ENCODE data around the gene ZNF274. TPM values are rescaled to one million over a fixed set of nuclear protein-coding genes. Genes with fewer than 3 reads are reported as not detected.
"Not testable (repeated sequence)": the region's sequence is repeated elsewhere in the genome, so short reads cannot be mapped to it uniquely, and the experiment has no call there.

ZNF274 gene
- 10 to 100 TPM; 10.8 to 34.3 (median 29.7) TPM for total RNA-seq

- intact Hi-C loops (cut with DNase I; ENCODE audit: low total_unique reads): no loop called here
- H3K36me3 ChIP-seq: no peaks in the 10 kb centered on the region
- H3K27ac ChIP-seq: peak within 1 kb of the TSS; percentile 96 to 98
- no peaks in the 10 kb centered on the region for H3K27me3 ChIP-seq
- TF ChIP-seq CTCF (IDR thresholded peaks at IDR 0.05) (no peak), POLR2A (IDR thresholded peaks at IDR 0.05) (peak; percentile 16 to 92)
- peak within 1 kb of the TSS; percentile 49 to 84 for H3K4me3 ChIP-seq
- peak; percentile 89 to 90 for DNase-seq
- H3K4me1 ChIP-seq: no peaks in the 10 kb centered on the region
- peaks cover 0 to 98% of the 10 kb centered on the region in 2 donors for H3K9me3 ChIP-seq
Measured at GRCh38 chr19:58182989-58183816, at the start of gene ZNF274. ZNF274 (plus strand) TSS chr19:58183061; CDS start chr19:58183966, 905 bp downstream.

GRCh38 chr19:58134244-58134643, 48.6 kb upstream of the ZNF274 start:
- Histone ChIP-seq H3K9me3 (peaks cover 4 to 100% of the 10 kb centered on the region in 2 donors), H3K27me3 (no peaks in the 10 kb centered on the region), H3K4me1 (no peaks in the 10 kb centered on the region), H3K36me3 (no peaks in the 10 kb centered on the region), H3K27ac (no peak overlapping the region), H3K4me3 (no peak overlapping the region)
- intact Hi-C loops (cut with DNase I; ENCODE audit: low total_unique reads): no loop called here
- TF ChIP-seq CTCF (IDR thresholded peaks at IDR 0.05): no peak
- TF ChIP-seq POLR2A (IDR thresholded peaks at IDR 0.05): no peak
- no peak for DNase-seq

DNA sequence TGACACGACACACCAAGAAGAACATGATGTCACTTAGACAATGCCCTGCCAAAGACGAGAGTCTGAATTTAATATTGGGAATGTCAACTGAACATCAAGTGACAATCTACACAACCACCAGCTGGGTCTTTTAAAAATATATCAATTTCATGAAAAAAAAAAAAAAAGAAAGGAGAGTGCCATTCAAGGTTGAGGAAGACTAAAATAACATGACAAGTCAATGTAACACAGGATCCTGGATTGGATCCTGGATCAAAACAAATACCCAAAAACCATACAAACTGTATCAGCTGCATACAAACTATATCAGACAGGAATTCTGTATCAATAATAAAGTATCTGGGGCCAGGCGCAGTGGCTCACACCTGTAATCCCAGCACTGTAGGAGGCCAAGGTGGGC, 37.0 kb upstream of the ZNF274 start:
- peaks cover 0 to 61% of the 10 kb centered on the region in 2 donors for H3K9me3 ChIP-seq
- H3K4me3 ChIP-seq: no peak overlapping the region
- H3K27ac ChIP-seq: no peak overlapping the region
- H3K27me3 ChIP-seq: no peaks in the 10 kb centered on the region
- no peaks in the 10 kb centered on the region for H3K36me3 ChIP-seq
- intact Hi-C loops (cut with DNase I; ENCODE audit: low total_unique reads): no loop called here
- TF ChIP-seq CTCF (IDR thresholded peaks at IDR 0.05) (no peak), POLR2A (IDR thresholded peaks at IDR 0.05) (no peak)
- no peaks in the 10 kb centered on the region for H3K4me1 ChIP-seq
- no peak for DNase-seq

DNA sequence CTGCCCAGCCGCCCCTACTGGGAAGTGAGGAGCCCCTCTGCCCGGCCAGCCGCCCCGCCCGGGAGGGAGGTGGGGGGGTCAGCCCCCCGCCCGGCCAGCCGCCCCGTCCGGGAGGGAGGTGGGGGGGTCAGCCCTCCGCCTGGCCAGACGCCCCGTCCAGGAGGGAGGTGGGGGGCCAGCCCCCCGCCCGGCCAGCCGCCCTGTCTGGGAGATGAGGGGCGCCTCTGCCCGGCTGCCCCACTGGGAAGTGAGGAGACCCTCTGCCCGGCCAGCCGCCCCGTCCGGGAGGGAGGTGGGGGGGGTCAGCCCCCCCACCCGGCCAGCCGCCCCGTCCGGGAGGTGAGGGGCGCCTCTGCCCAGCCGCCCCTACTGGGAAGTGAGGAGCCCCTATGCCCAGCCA, 35.4 kb upstream of the ZNF274 start:
- DNase-seq; H3K4me3 ChIP-seq; H3K36me3 ChIP-seq; H3K27me3 ChIP-seq; H3K4me1 ChIP-seq; H3K27ac ChIP-seq; intact Hi-C loops (cut with DNase I; ENCODE audit: low total_unique reads): not testable (repeated sequence)
- H3K9me3 ChIP-seq: peaks cover 0 to 45% of the 10 kb centered on the region in 2 donors

DNA sequence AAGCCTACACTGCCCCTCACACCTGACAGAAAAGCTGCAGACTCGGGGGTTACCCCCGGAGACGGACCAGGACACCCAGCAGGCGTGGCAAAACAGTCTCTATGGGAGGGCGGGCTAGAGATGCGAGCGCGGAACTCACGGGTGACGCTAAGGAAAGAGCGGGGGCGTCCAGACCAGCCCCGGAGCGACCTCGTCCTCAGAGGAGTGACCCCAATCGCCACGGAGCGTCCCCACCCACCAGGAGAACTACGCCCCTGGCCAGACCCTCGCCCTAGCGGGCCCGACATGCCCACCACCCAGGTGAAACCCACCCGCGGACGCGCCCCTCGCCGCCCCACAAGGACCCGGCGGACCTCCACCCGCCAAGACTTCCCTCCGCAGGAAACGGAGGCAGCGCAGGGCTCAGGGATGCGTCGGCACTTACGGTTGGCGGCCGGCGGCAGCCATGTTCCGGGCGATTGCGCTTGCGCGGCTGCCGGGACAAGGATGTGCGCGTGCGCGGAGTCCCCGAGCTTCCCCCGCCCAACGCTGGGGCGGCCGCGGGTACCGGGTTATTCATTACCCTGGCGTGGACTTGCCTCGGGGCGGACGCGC, 32.4 kb upstream of the ZNF274 start, which contains the start of gene ZNF329:
TSS of gene ZNF329 (minus strand) at position 462 of the 594 bp plus-strand sequence. CDS start 21,286 bp downstream, outside the sequence.
- H3K27me3 ChIP-seq: no peaks in the 10 kb centered on the region
- H3K4me1 ChIP-seq: peaks cover 0 to 5% of the 10 kb centered on the region in 2 donors
- H3K36me3 ChIP-seq: no peaks in the 10 kb centered on the region
- DNase-seq: peak; percentile 79 to 90
- peak within 1 kb of the TSS; percentile 59 to 97 for H3K4me3 ChIP-seq
- peaks cover 0 to 17% of the 10 kb centered on the region in 2 donors for H3K9me3 ChIP-seq
- peak in 2 of 4 experiments; percentile 13 to 17 for TF ChIP-seq CTCF (IDR thresholded peaks at IDR 0.05)
- TF ChIP-seq POLR2A (IDR thresholded peaks at IDR 0.05): peak in 1 of 2 donors; percentile 47
- H3K27ac ChIP-seq: peak within 1 kb of the TSS; percentile 63 to 81
- intact Hi-C loops (cut with DNase I; ENCODE audit: low total_unique reads): no loop called here

Measured in uterus (tissue), 4 donors.